GM12892 (cell line): ENCODE measurements around the gene SPOCK1.

Experiments used
- POLR2A ChIP-seq: IDR thresholded peaks from 2 replicates; pipeline ENCODE4 v1.6.1; 2011; ENCODE audit warnings: low read depth, low read length, control low read depth
- POLR2AphosphoS5 ChIP-seq: IDR thresholded peaks from 2 replicates; pipeline ENCODE4 v1.6.1; 2011; ENCODE audit warnings: low read depth, low read length, control low read depth
- TAF1 ChIP-seq: IDR thresholded peaks from 2 replicates; pipeline ENCODE4 v1.6.1; 2011; ENCODE audit warnings: low read depth, mild to moderate bottlenecking, control low read depth, low read length, borderline replicate concordance

DNA sequence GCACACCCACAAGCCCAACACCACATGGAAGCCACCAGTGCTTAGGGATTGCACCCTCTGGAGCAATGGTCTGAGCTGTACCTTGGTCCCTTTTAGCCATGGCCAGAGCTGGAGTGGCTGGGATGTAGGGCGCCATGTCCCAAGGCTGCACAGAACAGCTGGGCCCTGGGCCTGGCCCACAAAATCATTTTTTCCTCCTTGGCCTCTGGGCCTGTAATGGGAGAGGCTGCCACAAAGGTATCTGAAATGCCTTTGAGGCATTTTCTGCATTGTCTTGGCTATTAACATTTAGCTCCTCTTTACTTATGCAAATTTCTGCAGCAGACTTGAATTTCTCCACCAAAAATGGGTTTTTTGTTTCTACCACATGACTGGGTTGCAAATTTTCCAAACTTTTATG is 117.6 kb downstream of the SPOCK1 start:
- TF ChIP-seq POLR2A (no peak), POLR2AphosphoS5 (no peak), TAF1 (no peak)
